GM12801 (cell line): ENCODE data around the gene HAGH.

Experiments
- TF ChIP-seq, protein P1 (sequence below): IDR thresholded peaks from one replicate; pipeline ENCODE4 v1.5.1; 2011; ENCODE audit warnings: control low read depth; ENCODE audit not compliant: insufficient read length; ENCODE audit errors: extremely low read depth

Gene HAGH

DNA sequence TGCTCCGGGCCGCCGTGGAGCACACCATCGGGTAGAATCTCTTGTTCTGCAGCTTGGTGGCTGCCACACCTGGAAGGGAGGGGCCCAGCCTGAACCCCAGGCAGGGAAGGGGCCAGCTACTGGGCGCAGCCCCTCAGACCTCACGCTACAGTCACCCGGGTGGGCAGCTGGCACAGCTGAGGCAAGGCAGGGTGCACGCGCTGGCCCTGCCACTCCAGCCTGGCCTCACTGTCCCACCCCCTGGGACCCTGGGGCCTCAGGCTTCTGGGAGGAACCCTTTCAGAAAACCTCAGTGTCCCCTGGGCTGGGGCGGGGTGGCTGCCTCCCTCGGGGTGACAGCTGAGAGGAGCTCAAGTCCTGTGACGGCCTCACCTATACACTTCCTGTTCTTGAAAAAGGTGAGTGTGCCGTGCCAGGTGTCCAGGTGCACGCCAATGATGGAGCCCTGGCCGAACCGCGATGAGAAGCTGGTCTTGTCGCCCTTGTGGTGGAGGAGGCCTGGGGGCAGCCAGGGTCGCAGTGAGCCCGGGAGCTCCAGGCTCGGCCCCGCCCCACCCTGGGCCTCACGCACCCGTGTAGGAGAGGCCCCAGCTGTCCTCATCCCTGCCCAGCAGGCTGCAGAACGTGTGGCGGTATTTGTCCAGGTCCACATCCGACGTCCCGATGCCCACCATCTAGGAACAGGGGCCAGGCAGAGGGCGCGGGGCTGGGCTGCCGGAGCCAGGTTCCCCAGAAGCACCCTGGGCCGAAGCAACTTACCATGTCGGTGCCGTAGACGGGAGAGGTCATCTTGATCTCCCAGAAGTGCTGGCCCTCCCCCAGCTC, 49.0 kb downstream of the HAGH start:
- TF ChIP-seq, protein P1, sequence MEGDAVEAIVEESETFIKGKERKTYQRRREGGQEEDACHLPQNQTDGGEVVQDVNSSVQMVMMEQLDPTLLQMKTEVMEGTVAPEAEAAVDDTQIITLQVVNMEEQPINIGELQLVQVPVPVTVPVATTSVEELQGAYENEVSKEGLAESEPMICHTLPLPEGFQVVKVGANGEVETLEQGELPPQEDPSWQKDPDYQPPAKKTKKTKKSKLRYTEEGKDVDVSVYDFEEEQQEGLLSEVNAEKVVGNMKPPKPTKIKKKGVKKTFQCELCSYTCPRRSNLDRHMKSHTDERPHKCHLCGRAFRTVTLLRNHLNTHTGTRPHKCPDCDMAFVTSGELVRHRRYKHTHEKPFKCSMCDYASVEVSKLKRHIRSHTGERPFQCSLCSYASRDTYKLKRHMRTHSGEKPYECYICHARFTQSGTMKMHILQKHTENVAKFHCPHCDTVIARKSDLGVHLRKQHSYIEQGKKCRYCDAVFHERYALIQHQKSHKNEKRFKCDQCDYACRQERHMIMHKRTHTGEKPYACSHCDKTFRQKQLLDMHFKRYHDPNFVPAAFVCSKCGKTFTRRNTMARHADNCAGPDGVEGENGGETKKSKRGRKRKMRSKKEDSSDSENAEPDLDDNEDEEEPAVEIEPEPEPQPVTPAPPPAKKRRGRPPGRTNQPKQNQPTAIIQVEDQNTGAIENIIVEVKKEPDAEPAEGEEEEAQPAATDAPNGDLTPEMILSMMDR = no peak

DNA sequence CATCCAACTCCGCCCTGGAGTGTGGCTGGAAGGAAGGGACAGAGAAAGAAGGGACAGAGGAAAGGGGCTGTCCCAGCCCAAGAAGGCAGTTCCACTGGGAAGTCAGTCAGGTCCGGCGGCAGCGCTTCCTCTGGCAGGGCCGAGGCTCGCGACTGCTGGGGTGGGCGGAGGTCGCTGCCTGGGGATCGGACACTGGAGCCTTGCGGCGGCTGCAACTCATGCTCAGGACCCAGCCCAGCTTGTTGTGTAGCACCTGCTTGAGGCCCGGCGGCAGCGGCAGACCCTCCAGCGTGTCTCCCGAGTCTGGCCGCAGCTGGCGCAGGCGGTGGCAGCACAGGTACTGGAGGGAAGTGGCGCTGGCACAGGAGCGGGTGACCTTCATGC, 49.6 kb downstream of the HAGH start:
- TF ChIP-seq, protein P1 = no peak

DNA sequence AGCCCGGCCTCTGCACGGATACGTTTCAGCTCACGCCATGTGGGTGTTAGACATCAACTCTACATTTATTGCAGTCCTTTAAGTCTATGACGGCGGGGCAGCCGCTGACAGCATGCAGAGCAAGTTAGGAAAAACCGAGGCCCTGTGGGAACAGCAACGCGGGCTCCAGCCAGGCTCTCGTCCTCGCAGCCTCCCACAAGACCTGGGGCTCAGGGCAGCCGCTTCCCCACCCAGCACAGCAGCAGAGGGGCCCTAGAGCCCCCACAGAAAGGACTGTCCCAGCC, 50.0 kb downstream of the HAGH start:
- TF ChIP-seq, protein P1 = no peak

DNA sequence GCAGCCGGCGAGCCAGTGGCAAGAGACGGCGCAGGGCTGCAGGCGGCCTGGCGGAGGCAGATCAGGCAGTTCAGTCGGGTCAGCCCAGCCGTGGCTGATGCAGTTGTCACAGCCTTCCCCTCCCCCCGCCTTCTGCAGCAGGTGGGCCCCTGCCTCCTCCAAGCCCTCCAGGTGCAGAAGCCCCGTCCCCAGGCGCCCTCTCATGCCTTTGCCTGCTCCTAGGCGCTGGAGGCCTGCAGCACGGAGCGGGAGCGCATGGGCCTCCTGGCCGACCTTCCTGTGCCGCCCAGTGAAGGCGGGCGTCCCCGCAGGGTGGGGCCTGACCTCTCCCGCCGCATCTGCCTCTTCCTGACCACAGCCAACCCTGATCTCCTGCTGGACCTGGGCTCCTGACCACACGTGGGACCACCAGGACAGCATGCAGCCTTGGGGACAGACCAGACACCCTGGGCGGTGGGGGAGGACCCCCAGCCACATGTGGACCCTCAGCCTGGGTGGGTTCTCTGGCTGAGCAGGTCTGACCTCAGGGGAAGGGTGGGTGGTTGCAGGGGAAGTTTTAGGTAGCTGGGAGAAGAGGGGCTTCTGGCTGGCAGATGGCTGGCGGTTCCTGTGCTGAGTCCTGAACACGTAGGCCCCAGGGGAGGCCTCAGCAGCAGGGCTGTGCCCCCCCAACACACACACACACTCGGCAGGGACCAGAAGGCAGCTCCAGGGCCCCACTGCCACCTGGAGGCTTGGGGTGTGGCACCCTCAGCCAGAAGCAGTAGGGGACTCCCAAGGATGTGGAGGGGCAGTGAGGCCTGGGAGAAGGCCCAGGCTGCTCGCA, 50.6 kb downstream of the HAGH start:
- TF ChIP-seq, protein P1 = no peak

DNA sequence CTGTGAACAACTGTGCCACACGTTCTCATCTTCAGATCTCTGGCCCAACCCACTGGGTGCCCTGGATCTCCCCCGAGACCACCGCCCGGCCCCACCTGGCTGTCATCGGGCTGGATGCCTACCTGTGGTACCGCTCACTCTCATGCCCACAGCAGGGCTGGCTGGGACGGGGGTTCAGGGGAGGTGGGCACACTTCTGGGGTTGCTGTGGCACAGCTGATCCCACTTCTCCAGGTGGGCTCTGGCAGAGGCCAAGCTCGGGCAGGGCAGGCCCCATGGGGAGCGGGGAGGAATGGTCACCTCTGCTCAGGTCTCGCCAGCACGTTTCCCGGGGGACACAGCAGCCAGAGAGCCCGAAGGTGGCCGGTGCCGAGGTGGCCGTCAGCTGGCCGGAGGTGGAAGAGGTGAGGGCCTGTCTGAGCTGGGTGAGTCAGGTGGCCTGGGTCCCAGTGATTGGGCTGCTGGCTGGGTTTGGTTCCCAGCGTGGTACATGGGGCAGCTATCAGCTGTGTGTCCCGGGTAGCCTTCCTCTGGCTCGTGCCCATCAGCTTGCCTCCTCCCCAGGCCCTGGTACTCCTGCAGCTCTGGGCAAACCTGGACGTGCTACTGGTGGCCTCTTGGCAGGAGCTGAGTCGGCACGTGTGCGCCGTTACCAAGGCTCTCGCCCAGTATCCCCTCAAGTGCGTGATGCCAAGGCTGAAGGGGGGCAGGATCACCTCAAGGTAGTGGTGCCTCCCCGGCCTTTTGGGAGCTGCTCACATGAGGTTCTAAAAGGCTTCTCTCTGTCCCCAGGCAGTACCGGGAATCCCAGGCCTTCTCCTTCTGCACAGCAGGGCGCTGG, 51.4 kb downstream of the HAGH start:
- TF ChIP-seq, protein P1 = no peak

DNA sequence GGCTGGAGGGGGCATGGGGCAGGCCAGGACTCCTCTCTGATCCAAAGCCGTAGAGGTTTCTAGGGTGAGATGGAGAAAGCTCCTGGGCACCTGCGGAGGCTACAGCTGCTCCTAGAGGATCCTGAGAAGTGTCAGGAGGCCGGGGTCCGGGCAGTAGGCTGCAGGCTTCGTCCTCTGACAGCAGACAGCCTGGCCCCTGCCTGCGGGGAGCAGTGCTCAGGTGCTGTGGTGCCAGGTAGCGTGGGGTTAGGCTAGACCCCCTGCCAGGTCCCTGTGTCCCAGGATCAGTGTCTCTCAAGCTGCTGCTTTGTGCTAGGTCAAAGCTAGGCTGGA, 52.2 kb downstream of the HAGH start:
- TF ChIP-seq, protein P1 = no peak

DNA sequence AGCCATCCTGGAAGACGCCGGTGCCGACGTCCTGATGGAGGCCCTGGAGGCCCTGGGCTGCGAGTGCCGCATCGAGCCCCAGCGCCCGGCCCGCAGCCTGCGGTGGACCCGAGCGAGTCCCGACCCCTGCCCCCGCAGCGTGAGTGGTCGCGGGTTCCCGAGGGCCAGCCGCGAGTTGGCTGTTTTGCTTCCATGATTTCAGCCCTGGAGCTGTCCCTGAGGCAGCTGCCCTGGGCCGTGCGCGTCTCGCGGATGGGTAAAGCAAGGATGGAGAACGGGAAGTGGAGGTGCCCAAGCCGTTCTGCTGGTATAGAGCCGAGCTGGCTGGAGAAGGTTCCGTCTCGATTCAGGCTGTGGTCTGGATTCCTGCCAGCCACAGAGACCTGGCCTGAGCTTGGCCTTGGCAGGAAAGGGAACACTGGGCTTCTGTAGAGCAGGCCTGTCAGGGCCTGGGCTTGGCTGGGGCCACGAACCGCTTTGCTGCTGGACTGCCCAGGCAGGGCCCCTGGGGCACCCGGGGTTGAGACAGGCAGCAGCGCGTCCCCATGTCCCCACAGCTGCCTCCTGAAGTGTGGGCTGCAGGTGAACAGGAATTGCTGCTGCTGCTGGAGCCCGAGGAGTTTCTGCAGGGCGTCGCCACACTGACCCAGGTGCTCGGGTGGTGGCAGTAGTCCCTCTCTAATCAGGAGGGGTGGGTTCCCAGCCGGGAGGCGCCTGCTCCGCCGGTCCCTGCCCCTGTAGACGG, 52.8 kb downstream of the HAGH start:
- TF ChIP-seq, protein P1 = no peak
